ENCODE data around the gene CORO2B.

CORO2B gene

DNA sequence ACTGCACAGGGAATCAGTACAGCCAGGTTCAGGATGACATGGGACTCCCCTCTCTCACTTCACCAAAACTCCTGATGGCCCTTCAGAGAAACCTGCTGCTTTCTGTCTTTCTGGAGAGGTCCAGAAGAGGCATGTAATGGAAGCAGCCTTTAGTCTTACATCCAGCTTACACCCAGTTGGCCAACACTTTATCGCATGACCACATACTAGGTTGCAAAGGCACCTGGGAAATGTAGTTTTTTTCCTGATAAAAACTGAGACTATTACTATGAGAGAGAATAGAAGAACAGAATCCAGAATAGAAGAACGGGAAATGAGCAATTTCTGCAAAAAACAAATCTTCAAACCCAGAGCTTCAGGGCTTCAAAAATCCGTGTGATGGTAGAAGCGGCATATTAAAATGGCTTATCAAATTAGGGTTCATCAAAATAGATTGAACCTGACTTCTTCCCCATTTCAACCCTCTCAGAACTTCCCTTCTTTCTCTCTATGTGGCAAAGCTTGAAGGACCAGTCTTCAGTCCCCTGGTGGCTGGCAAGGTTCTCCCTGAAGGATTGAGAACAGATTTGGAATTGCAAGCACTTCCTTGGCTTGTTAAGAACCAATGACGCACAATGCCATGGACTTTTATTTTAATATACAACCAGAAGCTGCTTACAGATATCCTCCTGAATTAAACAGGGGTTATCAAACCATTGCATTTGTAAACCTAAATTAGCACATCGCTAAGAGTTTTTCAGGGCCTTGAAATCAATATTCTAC is 34.4 kb downstream of the CORO2B start:
- Histone ChIP-seq H2AFZ (ENCODE audit: low read depth, low read length) (no peak overlapping the region), H3K36me3 (ENCODE audit: insufficient read depth, low read length) (no peaks in the 10 kb centered on the region), H3K9ac (ENCODE audit: low read depth, low read length) (no peak overlapping the region), H3K9me3 (ENCODE audit: insufficient read depth, low read length, severe bottlenecking) (no peaks in the 10 kb centered on the region), H3K4me1 (ENCODE audit: insufficient read depth, low read length) (no peaks in the 10 kb centered on the region), H3K27me3 (ENCODE audit: insufficient read depth, low read length, poor library complexity) (peaks cover 3% of the 10 kb centered on the region), H3K4me3 (ENCODE audit: low read depth in 1 of 2, low read length in 2 of 2) (no peak overlapping the region), H3K27ac (ENCODE audit: low read length) (no peak overlapping the region), H3K4me2 (ENCODE audit: insufficient read depth, low read length) (no peak overlapping the region), H4K20me1 (ENCODE audit: insufficient read depth, low read length) (no peaks in the 10 kb centered on the region), H3K79me2 (ENCODE audit: insufficient read depth, low read length) (no peaks in the 10 kb centered on the region)
- DNase-seq (no peak), ATAC-seq (ENCODE audit: insufficient read depth, low read depth) (no peak)
- TF ChIP-seq EZH2 (IDR thresholded peaks at IDR 0.05; ENCODE audit: borderline replicate concordance, low read depth, low read length, severe bottlenecking) (no peak), CTCF (IDR thresholded peaks at IDR 0.05; ENCODE audit: borderline replicate concordance, extremely low read depth, low read length, poor library complexity, severe bottlenecking) (no peak)

DNA sequence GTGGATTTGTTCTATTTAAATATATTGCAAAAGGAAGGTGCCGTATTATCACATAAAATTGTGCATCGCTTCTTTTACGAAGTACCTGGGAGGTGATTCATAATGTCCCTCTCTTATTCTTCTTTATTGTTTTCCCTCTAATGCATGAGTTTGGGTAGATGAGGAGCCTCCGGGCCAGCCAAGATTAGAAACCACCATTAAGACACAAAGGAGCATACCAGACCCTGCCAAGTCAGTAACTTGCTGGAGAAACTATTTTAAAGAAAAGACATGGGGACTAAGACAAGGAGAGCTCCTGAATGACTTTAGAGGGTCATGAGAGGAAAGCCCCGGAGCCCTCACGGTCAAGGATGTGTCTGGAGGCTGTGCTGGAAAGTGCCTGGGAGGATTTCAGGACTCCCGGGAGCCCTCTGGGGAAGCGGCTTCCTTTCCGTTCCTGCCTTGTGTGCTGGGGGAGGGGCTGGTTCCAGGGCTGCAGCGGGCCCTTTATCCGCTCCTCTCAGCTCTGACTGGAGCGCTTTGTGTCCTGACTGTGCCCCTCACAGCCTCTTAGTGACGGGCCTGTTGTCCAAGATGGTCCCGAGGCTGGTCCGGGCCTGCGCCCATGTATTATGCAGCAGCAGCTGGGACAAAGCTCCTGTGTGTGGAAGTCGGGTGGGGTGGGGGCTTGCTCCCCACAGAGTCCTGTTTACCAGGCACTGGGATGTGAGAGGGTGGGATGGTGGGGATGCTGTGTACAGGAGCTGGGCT is 35.7 kb downstream of the CORO2B start:
- Histone ChIP-seq H4K20me1 (ENCODE audit: insufficient read depth, low read length) (no peaks in the 10 kb centered on the region), H3K79me2 (ENCODE audit: insufficient read depth, low read length) (no peaks in the 10 kb centered on the region), H3K27me3 (ENCODE audit: insufficient read depth, low read length, poor library complexity) (peaks cover 3% of the 10 kb centered on the region), H3K4me2 (ENCODE audit: insufficient read depth, low read length) (no peak overlapping the region), H3K4me1 (ENCODE audit: insufficient read depth, low read length) (no peaks in the 10 kb centered on the region), H3K9ac (ENCODE audit: low read depth, low read length) (no peak overlapping the region), H2AFZ (ENCODE audit: low read depth, low read length) (no peak overlapping the region), H3K36me3 (ENCODE audit: insufficient read depth, low read length) (no peaks in the 10 kb centered on the region), H3K27ac (ENCODE audit: low read length) (no peak overlapping the region), H3K9me3 (ENCODE audit: insufficient read depth, low read length, severe bottlenecking) (no peaks in the 10 kb centered on the region), H3K4me3 (ENCODE audit: low read depth in 1 of 2, low read length in 2 of 2) (no peak overlapping the region)
- DNase-seq (no peak), ATAC-seq (ENCODE audit: insufficient read depth, low read depth) (no peak)
- TF ChIP-seq EZH2 (IDR thresholded peaks at IDR 0.05; ENCODE audit: borderline replicate concordance, low read depth, low read length, severe bottlenecking) (no peak), CTCF (IDR thresholded peaks at IDR 0.05; ENCODE audit: borderline replicate concordance, extremely low read depth, low read length, poor library complexity, severe bottlenecking) (no peak)

DNA sequence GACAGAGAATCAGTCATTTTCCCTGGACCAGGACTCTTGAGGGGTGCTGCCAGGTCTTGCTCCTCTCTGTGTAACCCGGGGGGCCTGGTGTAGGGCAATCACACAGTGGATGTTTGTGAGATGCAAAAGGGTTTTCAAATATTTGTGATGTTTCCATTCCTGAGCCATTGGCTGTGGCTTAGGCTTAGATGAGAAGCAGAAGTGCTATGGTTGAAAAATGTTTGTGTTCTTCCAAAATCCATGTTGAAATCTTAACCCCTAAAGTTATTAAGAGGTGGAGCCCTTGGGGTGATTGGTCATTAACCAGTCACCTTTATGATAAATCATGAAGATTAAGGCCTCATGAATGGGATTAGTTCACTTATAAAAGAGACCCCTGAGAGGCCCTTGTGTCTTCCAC is 36.5 kb downstream of the CORO2B start:
- DNase-seq = no peak
- Histone ChIP-seq H3K36me3 (ENCODE audit: insufficient read depth, low read length) (no peaks in the 10 kb centered on the region), H3K9me3 (ENCODE audit: insufficient read depth, low read length, severe bottlenecking) (no peaks in the 10 kb centered on the region), H3K27ac (ENCODE audit: low read length) (no peak overlapping the region), H3K4me1 (ENCODE audit: insufficient read depth, low read length) (no peaks in the 10 kb centered on the region), H3K79me2 (ENCODE audit: insufficient read depth, low read length) (no peaks in the 10 kb centered on the region), H3K4me3 (ENCODE audit: low read depth in 1 of 2, low read length in 2 of 2) (no peak overlapping the region), H4K20me1 (ENCODE audit: insufficient read depth, low read length) (no peaks in the 10 kb centered on the region), H2AFZ (ENCODE audit: low read depth, low read length) (no peak overlapping the region), H3K4me2 (ENCODE audit: insufficient read depth, low read length) (no peak overlapping the region), H3K27me3 (ENCODE audit: insufficient read depth, low read length, poor library complexity) (peaks cover 3% of the 10 kb centered on the region), H3K9ac (ENCODE audit: low read depth, low read length) (no peak overlapping the region)
- ATAC-seq (ENCODE audit: insufficient read depth, low read depth) = no peak
- TF ChIP-seq EZH2 (IDR thresholded peaks at IDR 0.05; ENCODE audit: borderline replicate concordance, low read depth, low read length, severe bottlenecking) (no peak), CTCF (IDR thresholded peaks at IDR 0.05; ENCODE audit: borderline replicate concordance, extremely low read depth, low read length, poor library complexity, severe bottlenecking) (no peak)

Measured in DND-41 (cell line).